OCI-LY3 (cell line): ENCODE results near the gene COMMD2.

ENCODE experiments used
- H2AFZ ChIP-seq: fragments of 200-600, 300-600 bp; shearing (Covaris generic); 2 replicates; pipeline ENCODE4 v1.6.0; 2014; ENCODE audit warnings: antibody characterized with exemption, low read depth, low read length
- H3K27ac ChIP-seq: fragments of 200-600, 300-600 bp; sonication (generic); 2 replicates; pipeline ENCODE4 v1.5.1; 2014; ENCODE audit warnings: mild to moderate bottlenecking, low read length, moderate library complexity, mixed read lengths
- H3K27me3 ChIP-seq: fragments of 200-600, 300-600 bp; sonication (generic); 2 replicates; pipeline ENCODE4 v1.6.1; 2014; ENCODE audit warnings: low read depth, low read length, mixed read lengths
- H3K36me3 ChIP-seq: fragments of 200-600, 300-600 bp; sonication (generic); replicated peaks from 2 replicates; pipeline ENCODE3; 2014; ENCODE audit warnings: low read depth, low read length, mixed read lengths
- H3K4me1 ChIP-seq: fragments of 300-600, 200-600 bp; sonication (generic); 2 replicates; pipeline ENCODE4 v1.6.1; 2014; ENCODE audit warnings: low read length, mixed read lengths
- H3K4me2 ChIP-seq: fragments of 200-600, 300-600 bp; sonication (generic); 2 replicates; pipeline ENCODE4 v1.6.1; 2014; ENCODE audit warnings: low read length, mixed read lengths
- H3K4me3 ChIP-seq: fragments of 300-600, 200-600 bp; sonication (generic); 2 replicates; pipeline ENCODE4 v1.5.1; 2014; ENCODE audit warnings: antibody characterized with exemption, mild to moderate bottlenecking, low read length, moderate library complexity
- H3K79me2 ChIP-seq: fragments of 300-600, 200-600 bp; shearing (Covaris generic); 2 replicates; pipeline ENCODE4 v1.6.1; 2014; ENCODE audit warnings: mild to moderate bottlenecking, low read length, mixed read lengths
- H3K9ac ChIP-seq: fragments of 300-600, 200-600 bp; shearing (Covaris generic); 2 replicates; pipeline ENCODE4 v1.6.0; 2014; ENCODE audit warnings: mild to moderate bottlenecking, low read length, moderate library complexity
- H3K9me3 ChIP-seq: fragments of 200-600, 300-600 bp; shearing (Covaris generic); 2 replicates; pipeline ENCODE4 v1.6.1; 2014; ENCODE audit warnings: low read length, mixed read lengths; ENCODE audit not compliant: insufficient read depth
- H4K20me1 ChIP-seq: fragments of 200-600, 300-600 bp; sonication (generic); 2 replicates; pipeline ENCODE4 v1.6.1; 2016; ENCODE audit warnings: low read length, mixed read lengths; ENCODE audit not compliant: insufficient read depth
- CTCF ChIP-seq: fragments of 200-600, 300-600 bp; sonication (generic); IDR thresholded peaks from 2 replicates; pipeline ENCODE4 v1.5.1; 2014; ENCODE audit warnings: antibody characterized with exemption, low read length, low read depth
- EZH2phosphoT487 ChIP-seq: fragments of 200-600 bp; shearing (Covaris generic); IDR thresholded peaks from 2 replicates; pipeline ENCODE4 v1.6.1; 2018; ENCODE audit warnings: antibody characterized with exemption, mixed run types, low read depth

The COMMD2 gene

GRCh38 chr3:149705416-149705815, 46.9 kb downstream of the COMMD2 start:
- no peaks in the 10 kb centered on the region for H3K27me3 ChIP-seq
- no peak overlapping the region for H2AFZ ChIP-seq
- H3K27ac ChIP-seq: no peak overlapping the region
- H3K9ac ChIP-seq: no peak overlapping the region
- H3K36me3 ChIP-seq: no peaks in the 10 kb centered on the region
- H3K4me1 ChIP-seq: peaks cover 23% of the 10 kb centered on the region
- no peaks in the 10 kb centered on the region for H4K20me1 ChIP-seq
- no peaks in the 10 kb centered on the region for H3K9me3 ChIP-seq
- no peak overlapping the region for H3K4me2 ChIP-seq
- no peaks in the 10 kb centered on the region for H3K79me2 ChIP-seq
- TF ChIP-seq EZH2phosphoT487 (no peak), CTCF (no peak)
- no peak overlapping the region for H3K4me3 ChIP-seq

DNA sequence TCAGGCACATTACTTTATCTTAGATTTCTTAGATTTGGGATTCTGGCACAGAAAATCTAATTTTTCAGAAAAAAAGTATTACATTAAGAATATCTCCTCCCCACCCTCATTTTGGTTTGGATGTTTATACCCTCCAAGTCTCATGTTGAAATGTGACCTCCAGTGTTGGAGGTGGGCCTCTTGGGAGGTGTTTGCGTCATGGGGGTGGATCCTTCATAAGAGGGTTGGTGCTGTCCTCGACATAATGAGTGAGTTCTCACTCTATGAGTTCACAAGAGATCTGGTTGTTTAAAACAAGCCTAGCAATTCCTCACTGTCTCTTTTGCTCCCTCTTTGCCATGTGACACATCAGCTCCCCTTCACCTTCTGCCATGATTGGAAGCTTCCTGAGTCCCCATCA, 48.8 kb downstream of the COMMD2 start:
- H3K4me3 ChIP-seq: no peak overlapping the region
- TF ChIP-seq CTCF (no peak), EZH2phosphoT487 (no peak)

DNA sequence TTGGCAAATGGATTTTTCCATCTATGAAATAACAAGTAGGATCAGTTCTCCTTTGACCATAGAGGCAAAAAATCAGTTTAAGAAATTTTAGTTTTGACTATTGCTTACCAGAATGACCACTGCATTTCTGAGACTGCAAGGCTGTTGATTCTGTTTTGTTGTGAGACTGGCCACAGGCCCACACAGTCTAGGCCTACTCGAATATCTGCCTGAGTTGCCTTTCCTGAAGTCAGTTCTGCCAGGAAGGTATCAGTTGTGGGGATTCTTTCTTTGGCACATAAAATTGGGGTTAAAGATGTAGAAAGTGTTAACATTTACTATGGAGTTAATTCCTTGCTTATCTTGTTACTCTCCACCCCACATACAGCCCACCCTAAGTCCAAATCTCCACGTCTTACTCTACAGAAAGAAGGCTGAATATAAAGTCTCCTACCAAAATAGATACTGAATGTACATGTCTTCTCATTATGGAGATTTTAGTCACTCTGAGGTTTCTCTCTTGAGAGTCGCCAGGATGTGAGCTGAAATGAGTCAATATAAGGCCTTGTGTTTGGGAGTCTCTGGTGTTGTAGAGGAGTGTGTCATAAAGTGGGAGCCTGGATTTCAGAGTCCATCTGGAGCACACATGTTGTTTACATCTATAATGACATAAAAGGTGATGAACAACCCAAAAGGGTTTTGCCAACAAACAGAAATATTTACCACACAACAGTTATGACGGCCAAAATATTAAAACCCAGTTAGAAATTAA, 49.4 kb downstream of the COMMD2 start:
- H3K4me1 ChIP-seq: peaks cover 23% of the 10 kb centered on the region
- peaks cover 10% of the 10 kb centered on the region for H3K36me3 ChIP-seq
- H3K27me3 ChIP-seq: no peaks in the 10 kb centered on the region
- no peak overlapping the region for H3K4me2 ChIP-seq
- H3K4me3 ChIP-seq: no peak overlapping the region
- no peaks in the 10 kb centered on the region for H3K79me2 ChIP-seq
- no peak overlapping the region; the same call in 1 of the 2 replicates for H2AFZ ChIP-seq
- no peak overlapping the region for H3K27ac ChIP-seq
- no peak overlapping the region for H3K9ac ChIP-seq
- TF ChIP-seq CTCF (no peak), EZH2phosphoT487 (no peak)
- H4K20me1 ChIP-seq: no peaks in the 10 kb centered on the region
- H3K9me3 ChIP-seq: peaks cover 10% of the 10 kb centered on the region; the same call in 1 of the 2 replicates

More for the DNA sequence above, 48.8 kb downstream of the COMMD2 start:
- no peaks in the 10 kb centered on the region for H4K20me1 ChIP-seq
- H3K79me2 ChIP-seq: no peaks in the 10 kb centered on the region
- H3K27ac ChIP-seq: no peak overlapping the region
- peaks cover 5% of the 10 kb centered on the region for H3K36me3 ChIP-seq
- no peak overlapping the region for H3K4me2 ChIP-seq
- no peak overlapping the region for H3K9ac ChIP-seq
- H3K9me3 ChIP-seq: peaks cover 4% of the 10 kb centered on the region; the same call in 1 of the 2 replicates
- H3K27me3 ChIP-seq: no peaks in the 10 kb centered on the region
- H3K4me1 ChIP-seq: peaks cover 23% of the 10 kb centered on the region
- H2AFZ ChIP-seq: no peak overlapping the region

- no peak for TF ChIP-seq CTCF
- no peak for TF ChIP-seq EZH2phosphoT487
- Histone ChIP-seq H3K9ac (peak overlapping the region; percentile 50; the same call in 1 of the 2 replicates), H3K27ac (peak overlapping the region; percentile 59), H3K4me3 (peak overlapping the region; percentile 62), H3K27me3 (no peaks in the 10 kb centered on the region), H3K79me2 (no peaks in the 10 kb centered on the region), H4K20me1 (no peaks in the 10 kb centered on the region), H3K4me2 (peak overlapping the region; percentile 81), H2AFZ (peak overlapping the region; percentile 84), H3K4me1 (peaks cover 23% of the 10 kb centered on the region), H3K36me3 (peaks cover 14% of the 10 kb centered on the region), H3K9me3 (peaks cover 16% of the 10 kb centered on the region; the same call in 1 of the 2 replicates)
Measured at GRCh38 chr3:149701977-149702350, 50.3 kb downstream of the COMMD2 start.
